DMS153 (cell line): ENCODE data around the gene KISS1R.
A peak's percentile ranks its signal among the peaks of the same experiment; 100 is the strongest.
"Not testable (repeated sequence)": the region's sequence is repeated elsewhere in the genome, so short reads cannot be mapped to it uniquely, and the experiment has no call there.

Experiments
- DNase-seq: peaks from one replicate; lab custom pipeline; 2025; lab: John Stamatoyannopoulos, UW

Gene KISS1R

GRCh38 chr19:881385-882071 is 35.6 kb upstream of the KISS1R start:
- DNase-seq: no peak

GRCh38 chr19:882871-883497 is 34.1 kb upstream of the KISS1R start:
- no peak for DNase-seq

- DNase-seq: peak; percentile 29
Measured at GRCh38 chr19:883661-884211, 33.4 kb upstream of the KISS1R start.

DNA sequence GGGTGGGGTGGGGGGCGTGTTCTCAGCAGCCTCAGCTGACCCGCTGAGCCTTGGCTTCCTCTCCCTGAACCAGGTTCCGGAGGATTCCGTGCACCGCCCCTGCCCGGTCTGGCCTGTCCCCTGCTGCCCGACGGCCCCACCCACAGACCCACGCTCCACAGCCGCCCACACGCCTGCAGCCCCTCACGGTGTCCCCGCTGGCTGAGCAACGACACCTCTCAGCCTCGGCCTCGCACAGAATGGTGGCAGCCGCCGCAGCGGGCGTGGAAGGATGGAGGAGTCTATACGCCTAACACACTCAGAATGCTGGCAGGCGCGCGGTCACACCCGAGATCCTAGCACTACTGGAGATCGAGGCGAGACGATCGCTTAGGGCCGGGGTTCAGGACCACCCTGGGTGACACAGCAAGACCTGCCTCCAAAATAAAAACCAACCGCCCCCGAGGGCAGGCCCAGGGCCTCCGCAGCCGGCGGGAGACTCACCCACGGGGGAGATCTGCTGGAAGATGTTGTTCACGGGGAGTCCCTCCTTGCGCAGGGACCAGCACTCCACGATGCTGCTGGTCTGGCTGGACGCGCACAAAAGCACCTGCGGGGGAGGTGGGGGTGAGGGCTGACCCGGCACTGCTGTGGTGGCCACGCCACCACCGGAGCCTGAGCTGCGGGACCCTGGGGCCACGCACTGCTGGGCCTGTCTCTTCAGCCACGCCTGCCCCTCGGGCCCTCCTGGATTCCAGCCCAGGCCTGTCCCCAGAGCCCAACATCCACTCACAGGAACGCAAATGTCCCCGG is 32.5 kb upstream of the KISS1R start:
- DNase-seq: no peak

DNA sequence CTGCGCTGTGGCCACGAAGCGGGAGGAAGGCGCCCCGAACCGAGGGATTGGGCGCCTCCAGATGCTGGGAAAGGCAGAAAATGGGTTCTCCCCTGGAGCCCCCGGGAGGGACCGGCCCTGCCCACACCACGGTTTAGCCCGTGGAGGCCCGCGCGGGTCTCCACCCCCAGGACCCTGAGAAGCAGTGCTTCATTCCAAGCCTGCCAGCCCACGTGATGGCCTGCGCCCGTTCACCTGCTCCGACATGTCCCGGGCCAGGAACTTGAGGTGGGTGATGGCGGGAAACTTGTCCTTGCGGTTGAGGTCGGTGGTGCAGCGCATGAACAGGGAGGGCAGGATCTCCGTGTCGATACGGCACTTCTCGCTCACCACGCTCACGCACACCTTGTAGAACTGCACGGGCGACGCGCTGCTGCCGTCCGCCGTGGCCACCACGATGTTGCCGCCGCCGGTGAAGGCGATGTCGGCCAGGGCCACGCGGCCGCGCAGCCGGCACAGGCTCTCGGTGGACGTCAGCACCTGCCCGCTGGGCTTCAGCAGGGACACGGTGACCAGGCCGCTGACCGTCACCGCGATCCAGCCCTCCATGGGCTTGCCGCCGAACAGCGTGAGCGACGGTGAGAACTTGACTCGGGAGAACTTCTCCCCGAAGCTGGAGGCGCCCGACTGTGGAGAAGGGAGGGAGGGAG is 31.5 kb upstream of the KISS1R start:
- no peak for DNase-seq

- no peak for DNase-seq
Measured at GRCh38 chr19:887072-887471, 30.1 kb upstream of the KISS1R start.

DNA sequence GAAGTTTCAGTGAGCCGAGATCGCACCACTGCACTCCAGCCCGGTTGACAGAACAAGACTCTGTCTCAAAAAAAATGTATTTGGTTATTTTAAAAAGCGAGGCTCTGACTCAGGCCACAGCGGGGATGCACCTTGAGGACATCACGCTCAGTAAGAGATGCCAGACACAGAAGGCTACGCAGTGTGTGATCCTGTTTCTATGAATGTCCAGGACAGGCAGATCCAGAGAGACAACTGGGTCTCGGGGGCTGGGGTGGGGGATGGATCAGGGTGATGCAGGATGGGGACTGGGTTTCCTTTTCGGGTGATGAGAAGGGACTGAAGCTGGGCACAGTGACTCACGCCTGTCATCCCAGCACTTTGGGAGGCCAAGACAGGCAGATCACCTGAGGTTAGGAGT is 29.5 kb upstream of the KISS1R start:
- DNase-seq: no peak

DNA sequence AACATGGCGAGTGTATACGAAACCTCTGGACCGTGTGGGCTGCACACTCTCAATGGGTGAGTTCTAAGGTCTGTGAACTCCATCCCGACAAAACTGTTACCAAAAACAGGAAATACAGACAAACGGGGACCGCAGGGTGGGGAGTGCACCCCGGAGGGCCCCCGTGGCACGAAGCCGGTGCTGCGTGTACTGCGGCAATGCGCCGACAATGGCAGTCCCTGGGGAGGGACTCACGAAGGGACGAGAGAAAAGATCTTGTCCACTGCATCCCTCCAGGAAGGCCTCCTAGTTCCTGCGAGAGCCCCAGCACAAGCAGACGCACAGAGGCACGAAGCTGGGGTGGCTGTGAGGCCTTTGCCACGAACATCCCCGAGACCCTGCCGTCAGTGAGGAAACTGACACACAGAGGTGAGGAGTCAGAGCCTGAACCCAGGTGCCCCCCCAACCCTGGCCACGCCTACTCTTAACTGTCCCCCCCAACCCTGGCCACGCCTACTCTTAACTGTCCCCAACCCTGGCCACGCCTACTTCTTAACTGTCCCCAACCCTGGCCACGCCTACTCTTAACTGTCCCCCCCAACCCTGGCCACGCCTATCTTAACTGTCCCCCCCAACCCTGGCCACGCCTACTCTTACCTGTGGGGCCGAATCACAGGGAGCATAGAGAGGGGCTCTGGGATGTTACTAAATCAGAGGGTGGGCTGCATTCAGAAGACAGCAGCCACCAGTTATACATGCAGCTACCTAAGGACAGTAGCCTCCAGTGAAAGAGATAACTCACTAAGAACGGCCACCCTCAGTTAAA is 28.4 kb upstream of the KISS1R start:
- DNase-seq: no peak

DNA sequence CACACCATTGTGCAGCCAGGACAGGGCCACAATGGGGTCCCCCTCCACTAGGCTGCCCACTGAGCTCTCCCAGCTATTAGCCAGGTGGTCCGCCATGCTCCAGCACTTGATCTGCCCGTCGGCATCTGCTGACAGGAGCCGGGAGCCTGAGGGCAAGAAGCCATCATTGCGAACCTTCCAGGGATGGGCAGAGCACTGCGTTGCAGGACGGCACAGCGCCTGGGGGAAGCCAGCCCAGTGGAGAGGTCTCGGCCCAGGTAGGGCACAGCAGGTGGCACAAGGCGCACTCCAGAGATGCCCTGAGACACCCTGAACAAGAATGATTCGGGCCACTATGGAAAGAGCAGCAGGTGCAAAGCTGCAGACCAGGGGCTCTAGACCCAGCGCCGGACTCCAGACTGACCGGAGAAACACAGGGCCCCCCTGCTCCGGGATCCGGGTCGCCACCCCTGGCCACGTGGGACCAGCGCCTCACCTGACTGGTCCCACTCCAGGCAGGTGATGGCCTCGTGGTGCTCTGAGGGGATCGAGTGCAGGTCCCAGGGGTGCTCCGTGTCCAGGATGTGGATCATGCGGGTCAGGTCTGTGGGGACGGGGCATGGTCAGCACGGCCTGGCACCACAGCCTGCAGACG is 27.4 kb upstream of the KISS1R start:
- no peak for DNase-seq

DNA sequence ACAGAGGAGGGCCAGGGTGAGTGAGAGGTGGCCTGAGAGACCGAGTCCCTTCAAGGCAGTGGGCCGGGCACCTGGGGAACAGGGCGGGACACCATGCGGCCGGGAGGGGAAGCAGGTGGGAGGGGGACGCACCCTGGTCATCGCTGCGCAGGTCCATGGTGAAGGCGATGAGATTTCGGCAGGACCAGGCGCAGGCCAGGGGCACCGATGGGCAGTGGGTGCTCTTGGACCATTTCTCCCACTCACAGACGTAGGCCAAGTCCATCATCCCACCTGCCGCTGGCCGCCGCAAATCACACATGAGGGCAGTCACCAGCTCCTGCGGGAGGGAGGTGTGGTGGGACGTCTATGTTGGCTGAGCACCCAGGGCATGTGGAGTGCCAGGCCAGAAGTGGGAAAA is 26.3 kb upstream of the KISS1R start:
- DNase-seq: no peak

DNA sequence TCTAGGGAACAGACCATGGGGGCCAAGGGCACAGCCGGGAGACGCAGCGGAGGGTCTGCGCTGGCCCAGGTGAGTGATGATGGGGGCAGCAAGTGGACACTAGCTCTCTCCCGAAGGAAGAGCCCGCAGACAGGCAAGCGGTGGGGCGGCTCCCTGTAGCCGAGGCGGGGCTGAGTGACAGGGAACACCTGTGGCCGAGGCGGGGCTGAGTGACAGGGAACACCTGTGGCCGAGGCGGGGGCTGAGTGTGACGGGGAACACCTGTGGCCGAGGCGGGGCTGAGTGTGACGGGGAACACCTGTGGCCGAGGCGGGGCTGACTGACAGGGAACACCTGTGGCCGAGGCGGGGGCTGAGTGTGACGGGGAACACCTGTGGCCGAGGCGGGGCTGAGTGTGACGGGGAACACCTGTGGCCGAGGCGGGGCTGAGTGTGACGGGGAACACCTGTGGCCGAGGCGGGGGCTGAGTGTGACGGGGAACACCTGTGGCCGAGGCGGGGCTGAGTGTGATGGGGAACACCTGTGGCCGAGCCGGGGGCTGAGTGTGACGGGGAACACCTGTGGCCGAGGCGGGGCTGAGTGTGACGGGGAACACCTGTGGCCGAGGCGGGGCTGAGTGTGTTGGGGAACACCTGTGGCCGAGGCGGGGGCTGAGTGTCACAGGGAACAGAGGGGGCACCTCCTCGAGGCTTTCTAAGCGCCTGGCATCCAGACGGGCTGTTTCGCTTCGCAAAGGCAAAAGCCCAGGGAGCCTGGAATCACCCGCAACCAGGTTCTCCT is 25.5 kb upstream of the KISS1R start:
- DNase-seq: not testable (repeated sequence)

GRCh38 chr19:892243-892893 is 24.8 kb upstream of the KISS1R start:
- no peak for DNase-seq

DNA sequence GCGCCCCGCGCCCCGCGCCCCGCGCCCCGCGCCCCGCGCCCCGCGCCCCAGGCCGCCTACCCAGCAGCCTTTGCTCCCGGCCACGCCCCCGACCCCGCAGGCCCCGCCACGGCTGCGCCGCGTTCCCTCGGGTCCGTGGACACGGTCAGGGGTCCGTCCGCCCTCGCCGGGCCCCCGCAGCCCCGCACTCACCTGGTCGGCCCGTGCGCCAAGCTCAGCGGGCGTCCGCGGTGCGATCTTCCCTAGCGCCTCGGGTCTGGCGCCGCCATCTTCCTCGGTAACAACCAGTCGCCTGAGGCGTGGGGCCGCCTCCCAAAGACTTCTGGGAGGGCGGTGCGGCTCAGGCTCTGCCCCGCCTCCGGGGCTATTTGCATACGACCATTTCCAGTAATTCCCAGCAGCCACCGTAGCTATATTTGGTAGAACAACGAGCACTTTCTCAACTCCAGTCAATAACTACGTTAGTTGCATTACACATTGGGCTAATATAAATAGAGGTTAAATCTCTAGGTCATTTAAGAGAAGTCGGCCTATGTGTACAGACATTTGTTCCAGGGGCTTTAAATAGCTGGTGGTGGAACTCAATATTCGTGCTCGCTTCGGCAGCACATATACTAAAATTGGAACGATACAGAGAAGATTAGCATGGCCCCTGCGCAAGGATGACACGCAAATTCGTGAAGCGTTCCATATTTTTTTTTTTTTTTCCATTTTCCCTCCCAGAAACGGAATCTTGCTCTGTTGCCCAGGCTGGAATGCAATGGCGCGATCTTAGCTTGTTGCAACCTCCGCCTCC is 24.0 kb upstream of the KISS1R start, which contains the start of the genes MED16 and RNU6-9:
TSS of gene MED16 (minus strand) at position 294 of the 796 bp plus-strand sequence. CDS start 2,056 bp downstream, outside the sequence.
TSS of gene RNU6-9 (plus strand) at position 591 of the 796 bp plus-strand sequence.
- peak; percentile 73 for DNase-seq

GRCh38 chr19:896434-896833 is 20.7 kb upstream of the KISS1R start:
- no peak for DNase-seq

DNA sequence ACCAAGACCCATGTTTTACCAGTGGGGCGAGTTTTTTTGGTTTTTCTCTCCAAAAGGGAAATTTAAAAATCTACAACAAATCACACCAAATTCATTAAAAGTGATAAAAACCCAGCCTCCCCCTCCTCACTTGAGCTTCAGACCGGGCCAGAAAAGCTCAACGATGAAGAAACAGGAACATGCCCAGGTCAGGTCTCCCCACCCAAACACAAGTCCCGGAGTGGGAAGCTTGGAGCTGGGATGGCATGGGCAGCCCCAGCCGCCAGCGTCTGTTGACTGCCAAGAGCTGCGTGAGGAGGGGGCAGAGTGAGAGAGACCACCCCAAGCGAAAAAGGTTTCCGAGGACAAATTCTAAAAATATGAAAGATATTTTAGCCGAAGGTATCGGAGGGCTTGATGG is 20.1 kb upstream of the KISS1R start:
- DNase-seq: no peak

GRCh38 chr19:897442-898039 is 19.6 kb upstream of the KISS1R start:
- DNase-seq: no peak

GRCh38 chr19:898663-899062 is 18.5 kb upstream of the KISS1R start:
- DNase-seq: no peak
